NCI-H2029 treated with DMSO at 0.1 percent for 48 hours (cell line): Measurements from ENCODE around the gene UBXN10.

Experiments used
- DNase-seq: peaks from one replicate; lab custom pipeline; 2025; lab: John Stamatoyannopoulos, UW

The UBXN10 gene

DNA sequence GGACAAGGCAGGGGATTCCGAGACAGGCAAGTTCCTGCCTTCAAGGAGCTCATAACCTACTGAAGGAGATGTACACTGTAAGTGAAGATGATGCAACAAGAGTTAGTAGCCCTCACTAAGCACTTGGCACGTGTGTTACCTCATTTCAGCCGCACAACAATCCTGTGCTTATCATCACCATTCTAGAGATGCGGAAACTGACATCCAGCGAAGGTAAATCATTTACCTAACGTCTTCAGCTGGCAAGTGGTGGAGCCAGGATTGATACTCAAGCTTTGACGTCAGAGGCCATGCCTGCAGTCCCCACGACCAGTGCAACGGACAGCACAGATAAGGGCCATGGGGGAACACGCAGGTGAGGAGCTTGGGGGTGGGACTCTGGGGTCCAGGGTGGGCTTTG lies 2.9 kb upstream of the UBXN10 start:
- no peak for DNase-seq

DNA sequence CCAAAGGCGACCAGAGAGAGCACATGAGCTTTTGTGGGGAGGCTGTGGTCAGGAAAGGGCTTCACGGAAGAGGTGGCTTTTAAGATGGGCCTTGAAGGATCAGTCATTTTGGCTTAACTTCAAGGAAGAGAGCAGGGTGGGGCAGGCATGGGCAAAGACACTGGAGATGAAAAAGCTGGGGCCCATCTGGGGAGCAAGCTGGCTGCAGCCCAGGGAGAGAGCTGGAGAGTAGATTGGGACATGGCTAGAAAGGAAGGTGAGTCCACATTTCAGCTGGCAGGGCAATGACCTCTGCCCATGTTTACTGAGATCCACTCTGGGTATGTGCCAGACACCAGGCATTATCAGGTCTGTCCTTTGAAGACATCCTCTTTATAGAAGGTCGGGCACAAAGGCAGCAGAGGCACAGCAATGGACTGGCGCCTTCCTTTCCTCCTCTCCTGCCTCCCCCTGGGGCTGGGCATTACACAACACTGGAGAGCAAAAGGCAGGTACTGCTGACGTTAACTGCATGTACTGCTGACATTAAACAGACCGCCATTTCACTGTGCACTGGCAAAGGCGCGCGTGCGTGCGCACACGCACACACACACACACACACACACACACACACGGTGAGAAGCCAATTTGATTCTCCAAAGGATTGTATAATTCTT lies 2.2 kb upstream of the UBXN10 start:
- no peak for DNase-seq

DNA sequence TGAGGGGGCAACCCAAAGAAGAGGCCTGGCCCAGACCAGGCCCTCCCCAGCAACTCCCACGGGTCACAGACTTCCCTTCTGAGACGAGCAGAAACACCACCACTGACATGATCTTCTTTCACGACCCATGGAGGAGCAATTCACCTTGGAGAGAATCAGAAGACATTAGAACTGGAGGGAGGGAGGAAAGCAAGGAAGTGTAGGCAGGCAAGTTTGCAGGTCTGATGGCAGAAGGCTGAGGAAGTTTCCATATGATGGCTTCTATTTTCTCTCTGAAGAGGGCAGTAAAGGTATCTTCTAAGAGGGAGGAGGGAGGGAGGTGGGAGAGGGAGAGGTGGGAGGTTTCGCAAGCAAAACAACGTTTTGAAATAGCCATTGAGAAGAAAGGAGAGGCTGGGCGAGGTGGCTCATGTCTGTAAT lies 1.4 kb upstream of the UBXN10 start:
- no peak for DNase-seq

DNA sequence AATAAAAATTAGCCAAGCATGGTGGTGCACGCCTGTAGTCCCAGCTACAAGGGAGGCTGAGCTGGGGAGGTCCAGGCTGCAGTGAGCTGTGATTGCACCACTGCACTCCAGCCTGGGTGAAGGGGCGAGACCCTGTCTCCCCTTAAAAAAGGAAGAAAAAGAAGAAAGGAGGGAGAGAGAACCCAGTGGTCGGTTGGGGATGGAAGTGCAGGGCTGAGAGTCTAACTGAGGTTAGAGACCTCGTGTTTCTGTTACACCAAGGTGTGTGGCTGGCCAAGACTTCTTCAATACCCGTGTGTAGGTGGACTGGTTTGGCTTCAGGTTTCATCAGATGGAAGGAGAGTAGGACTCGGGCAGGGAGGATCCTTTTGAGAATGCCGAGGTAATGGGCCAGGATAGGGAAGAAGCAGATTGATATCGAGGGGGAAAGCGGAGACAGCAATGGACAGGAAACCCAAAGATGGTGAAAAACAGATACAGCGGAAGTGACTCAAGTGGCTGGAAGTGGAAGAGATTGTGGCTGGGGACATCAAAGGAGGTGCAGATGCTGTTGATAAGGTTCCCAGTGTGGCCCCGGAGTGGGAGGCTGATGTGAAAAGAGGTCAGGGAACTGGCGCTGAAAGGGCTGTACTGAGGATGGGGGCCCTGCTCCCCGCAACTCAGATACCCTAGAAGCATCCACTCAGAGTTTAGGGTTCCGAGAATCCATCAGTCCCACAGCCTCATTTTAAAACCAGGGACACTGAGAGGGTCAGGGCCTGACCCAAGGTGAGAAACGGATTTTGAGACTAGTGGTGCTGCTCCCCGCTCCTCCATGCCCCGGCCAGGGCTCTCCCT lies 681 bp upstream of the UBXN10 start:
- DNase-seq = no peak

DNA sequence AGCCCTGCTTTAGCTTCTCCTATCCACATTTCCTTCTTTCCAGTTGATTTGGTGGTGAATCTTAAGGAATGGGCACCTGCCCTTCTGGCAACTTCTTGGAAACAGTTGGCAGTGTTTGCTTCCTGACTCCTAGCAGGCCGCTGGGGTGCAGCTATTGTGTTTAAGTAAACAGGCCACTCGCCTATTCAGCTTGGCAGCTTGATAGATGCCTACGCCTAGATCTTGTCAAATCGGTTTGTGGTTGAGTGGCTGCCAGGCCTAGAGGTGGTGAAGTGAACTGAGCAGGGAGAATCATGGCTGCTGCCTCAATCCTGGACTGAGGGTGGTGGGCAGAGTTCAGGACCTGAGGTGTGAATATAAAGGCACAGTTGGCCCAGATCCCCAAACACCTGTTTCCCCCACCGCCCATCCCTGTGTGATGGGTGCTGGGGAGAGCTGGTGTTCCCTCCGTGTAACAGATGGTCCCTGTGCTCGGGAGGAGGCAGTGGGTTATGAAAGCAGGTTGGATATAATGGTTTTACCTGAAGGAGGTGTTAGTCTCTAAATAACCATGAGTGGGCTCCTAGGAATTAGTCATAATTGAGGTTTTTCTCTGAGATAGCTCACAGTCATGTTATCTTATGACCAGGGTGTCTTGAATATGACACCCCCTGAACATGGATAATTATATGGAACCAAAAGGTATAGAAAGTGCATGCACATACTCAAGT lies 1.4 kb downstream of the UBXN10 start:
- DNase-seq = no peak

DNA sequence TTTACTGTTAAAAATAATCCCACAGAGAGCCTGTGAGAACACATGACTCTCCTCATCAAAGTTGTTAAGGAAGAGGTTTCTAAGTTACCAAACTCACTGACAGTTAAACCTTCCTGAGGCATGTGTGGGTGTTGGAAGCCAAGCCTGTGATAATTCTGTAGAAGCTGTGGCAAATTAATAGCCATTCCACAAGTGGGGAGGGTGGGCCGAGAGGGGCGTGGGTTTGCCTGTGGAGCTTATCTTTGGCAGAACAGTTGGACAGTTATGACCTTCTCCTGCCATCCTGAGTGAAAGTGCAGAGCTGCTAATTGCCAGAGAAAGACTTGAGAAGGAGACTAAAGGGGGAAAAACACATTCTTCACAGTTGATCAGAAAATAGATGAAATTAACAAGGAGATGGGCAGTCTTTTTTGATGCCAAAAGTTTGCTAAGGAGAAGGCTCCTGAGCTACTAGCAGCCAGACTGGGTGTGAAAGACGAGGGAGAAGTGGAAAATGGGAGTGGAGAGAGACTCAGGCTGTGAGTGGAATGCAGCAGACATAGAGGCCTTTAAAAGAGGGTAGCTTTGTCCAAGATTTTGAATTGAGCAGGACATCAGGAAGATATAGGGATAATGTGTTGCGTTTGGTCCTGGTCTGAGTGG lies 2.0 kb downstream of the UBXN10 start:
- no peak for DNase-seq

DNA sequence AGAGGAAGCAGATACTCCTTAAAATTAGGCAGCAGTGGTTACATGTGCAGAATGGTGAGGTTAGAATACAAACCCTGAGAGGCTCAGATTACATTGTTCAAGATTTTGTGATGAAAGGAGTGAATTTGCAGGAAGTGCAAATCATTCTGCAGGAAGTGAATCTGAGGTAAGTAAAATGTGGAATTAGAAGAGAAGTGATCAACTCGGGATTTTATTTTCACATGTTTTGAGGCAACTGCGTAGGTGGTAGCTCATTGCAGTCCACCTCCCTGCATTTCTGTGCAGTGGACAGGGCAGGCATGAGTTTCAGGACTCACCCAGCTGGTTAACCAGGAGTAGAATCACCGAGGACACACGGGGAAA lies 2.5 kb downstream of the UBXN10 start:
- DNase-seq = no peak

DNA sequence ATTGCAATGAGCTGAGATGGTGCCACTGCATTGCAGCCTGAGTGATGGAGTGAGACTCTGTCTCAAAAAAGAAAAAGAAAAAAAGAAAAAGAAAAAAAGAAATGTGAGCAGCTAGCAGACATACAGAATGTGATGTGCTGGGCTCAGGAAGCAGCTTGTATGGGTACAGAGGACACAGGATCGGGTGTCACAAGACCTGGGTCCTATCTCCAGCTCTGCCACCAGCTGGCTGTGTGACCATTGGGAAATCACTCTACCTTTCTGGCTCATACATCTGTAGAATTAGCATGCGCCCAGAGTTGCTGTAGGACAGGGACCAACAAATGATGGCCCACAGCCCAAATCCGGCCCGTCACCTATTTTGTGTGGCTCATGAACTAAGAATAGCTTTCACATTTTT lies 3.8 kb downstream of the UBXN10 start:
- no peak for DNase-seq

DNA sequence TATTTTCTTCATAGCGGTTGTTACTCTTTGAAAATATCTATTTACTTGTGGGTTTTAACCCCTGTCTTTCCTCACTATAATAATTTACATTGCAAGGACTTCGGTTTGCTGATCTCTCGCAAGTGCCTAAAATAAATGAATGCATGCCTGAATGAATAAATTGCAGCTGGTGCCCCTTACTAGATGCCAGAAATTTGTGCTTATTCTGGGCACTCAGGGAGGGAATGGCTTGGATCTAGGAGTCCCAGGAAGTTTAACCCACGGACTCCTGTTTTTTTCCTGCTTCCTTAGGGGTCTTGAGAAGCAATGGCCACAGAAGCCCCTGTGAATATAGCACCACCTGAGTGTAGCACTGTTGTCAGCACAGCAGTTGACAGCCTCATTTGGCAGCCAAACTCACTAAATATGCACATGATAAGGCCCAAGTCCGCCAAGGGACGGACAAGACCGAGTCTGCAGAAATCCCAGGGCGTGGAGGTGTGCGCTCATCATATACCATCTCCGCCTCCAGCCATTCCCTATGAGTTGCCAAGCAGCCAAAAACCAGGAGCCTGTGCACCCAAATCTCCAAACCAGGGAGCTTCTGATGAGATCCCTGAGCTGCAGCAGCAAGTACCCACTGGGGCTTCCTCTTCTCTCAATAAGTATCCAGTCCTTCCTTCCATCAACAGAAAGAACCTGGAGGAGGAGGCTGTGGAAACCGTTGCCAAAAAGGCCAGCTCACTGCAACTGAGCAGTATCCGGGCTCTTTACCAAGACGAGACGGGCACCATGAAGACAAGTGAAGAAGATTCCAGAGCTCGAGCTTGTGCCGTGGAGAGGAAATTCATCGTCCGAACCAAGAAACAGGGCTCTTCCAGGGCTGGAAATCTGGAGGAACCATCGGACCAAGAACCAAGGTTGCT lies 4.6 kb downstream of the UBXN10 start:
- no peak for DNase-seq

DNA sequence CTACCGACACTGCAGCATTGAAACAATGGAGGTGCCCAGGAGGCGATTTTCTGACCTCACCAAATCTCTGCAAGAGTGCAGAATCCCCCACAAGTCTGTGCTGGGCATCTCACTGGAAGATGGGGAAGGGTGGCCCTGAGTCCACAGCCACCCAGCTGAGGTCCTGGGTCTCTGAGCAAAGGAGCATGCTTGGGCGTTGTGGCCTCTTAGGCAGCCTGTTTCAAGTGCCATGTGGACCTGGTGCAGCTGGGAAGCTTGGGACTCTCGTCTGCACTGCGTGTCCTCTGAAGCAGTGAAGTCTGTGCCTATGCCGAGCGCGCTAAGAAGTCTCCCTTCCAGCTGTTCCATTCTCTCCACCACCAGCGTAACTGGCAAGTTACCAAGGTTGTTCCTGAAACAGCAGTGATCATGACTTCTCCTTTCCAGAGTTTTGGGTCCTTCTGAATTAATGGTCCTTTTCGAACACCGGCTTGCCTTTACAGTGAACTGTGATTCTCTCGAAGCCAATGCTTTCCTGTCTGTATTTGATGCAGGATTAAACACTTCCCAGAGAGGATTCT lies 5.5 kb downstream of the UBXN10 start:
- DNase-seq = no peak

DNA sequence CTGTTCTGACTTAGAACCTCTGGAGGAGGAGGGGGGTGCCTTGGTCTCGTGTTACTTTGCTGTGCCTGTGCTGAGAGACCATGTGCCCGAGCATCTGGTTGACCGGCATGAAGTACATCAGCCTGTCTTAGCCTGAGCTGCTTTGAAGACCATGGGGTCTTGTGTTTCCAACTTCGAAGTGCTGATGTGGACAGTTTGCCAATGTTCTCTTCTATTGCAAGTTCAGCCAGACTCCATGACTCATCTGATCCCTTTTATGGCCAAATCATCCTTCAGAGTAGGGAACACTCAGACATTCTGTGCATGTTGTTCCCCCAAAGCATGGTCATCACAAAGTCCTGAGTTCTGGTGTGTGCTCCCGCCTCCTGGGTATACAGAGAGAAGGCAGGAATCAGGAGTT lies 6.5 kb downstream of the UBXN10 start:
- no peak for DNase-seq

DNA sequence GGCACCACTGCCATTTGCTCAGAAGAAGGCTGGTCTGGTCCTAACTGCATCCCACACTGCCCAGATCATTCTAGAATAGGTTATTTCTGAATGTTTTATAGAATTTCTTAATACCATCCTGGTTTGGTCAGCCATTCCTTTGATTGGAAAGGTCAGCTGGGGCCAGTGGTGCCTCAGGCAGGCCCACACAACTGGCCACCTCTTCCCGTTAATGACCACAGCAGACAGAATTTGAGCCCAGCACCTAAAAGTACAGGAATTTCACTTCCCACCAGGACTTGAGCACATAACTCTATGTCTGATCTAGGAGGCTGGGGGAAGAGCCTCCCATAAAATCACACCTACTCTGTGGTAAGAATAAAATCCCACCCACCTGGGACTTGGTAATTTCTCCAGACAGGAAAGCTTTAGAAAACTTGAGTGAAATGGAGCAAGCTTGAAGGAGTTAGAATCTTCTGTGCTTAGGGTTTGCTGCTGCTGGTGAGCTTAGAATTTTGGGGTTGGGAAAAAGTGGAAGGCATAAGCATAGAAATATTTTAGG lies 7.0 kb downstream of the UBXN10 start:
- DNase-seq = no peak

DNA sequence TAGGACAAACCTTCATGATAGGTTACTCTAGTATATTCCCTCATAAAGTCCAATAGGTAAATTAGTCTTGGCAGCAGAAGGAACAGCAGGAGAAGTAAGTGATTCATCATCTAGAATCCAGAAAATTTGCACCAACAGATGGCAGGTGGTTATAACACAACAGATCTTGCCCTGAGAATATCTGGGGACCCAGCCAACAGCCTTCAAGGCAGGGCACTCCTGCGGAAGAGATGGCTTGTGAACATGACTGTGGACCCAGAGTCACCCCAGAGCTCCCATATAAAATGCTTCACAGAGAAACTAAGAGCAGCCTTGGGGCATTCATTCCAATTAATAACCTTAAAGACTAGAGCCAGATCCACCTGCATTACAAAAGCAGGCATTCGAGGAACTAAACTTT lies 8.3 kb downstream of the UBXN10 start:
- no peak for DNase-seq

DNA sequence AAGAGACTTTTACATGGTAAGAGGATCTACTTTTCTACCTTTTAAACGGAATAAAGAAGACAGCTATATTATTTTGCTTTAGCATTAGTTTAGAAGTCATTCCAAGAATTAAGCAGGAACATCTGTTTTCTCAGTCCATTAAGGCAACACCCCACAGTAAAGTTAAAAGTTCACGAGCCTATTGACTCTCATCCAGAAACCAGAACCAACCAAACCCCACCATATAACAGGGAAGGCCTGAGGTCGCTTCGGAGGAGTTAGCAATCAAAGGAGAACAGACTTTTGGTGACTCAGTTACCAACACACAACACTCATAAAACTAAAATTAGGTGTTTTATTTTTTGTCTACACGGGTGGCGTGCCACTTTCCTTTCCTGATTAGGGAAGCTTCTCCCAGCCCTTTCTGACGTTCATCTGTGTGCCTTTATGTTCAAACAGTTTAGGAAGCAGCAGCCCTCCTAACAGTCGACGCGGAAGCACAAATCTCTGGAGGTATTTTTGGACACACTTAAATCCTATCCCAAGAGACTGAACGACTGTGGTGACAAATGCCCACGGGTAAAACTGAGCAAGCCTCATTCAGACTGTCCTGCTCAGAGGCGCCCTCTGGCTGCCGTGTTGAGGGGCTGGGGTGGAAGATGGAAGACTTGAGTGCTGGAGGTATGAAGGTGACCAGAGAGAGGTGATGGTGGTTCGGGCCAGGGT lies 9.0 kb downstream of the UBXN10 start:
- peak; percentile 25 for DNase-seq

DNA sequence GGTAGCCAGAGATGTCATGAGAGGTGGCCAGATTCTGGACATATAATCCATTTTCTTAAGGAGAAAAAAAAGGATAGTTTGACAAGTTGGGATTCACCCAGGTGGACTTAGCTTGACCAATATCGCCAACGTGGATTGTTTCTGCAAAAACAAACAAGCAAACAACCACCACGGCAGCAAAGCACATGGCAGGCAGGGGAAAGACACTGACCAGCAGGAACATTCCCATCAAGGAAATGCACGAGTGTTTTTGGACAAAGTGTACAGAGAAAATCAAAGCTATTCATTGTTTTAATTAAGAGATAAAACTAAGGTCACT lies 9.5 kb downstream of the UBXN10 start:
- no peak for DNase-seq

DNA sequence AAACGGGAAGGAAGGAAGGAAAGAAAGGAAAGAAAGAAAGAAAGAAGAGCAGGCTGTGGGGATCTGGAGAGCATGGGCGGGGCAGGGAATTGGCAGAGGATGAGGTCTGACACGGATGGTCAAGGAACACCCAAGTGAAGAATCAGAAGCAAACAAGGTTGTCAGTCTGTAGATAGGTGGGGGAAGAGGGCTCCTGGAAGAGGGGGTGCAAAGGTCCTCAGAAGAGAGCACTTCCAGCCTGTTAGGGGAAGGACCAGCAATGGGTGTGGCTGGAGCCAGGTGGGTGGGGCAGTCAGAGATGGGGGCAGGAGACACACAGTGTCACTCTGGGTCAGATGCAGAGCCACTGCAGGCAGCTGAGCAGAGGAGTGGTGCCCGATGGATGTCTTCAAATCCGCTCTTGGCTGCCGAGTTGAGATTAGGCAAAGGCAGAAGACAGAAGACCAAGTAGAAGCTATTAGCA lies 11.5 kb downstream of the UBXN10 start:
- DNase-seq = no peak

DNA sequence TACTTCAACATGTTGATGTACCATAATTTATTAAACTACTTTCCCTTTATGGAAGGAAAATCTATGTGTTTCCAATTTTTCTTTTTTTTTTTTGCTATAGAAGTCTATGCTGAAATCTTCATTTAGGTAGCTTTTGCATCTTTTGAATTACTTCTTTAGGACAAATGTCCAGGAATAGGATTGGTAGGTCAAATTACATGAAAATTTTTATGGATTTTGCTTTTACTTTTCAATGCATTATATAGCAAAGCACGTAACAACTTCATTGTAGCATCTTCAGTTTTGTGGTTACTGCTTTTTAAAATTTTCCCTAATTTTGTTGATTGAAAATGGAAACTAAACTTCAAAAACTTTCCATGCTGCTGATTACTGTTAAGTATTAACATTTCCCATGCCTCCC lies 12.4 kb downstream of the UBXN10 start:
- DNase-seq = no peak

DNA sequence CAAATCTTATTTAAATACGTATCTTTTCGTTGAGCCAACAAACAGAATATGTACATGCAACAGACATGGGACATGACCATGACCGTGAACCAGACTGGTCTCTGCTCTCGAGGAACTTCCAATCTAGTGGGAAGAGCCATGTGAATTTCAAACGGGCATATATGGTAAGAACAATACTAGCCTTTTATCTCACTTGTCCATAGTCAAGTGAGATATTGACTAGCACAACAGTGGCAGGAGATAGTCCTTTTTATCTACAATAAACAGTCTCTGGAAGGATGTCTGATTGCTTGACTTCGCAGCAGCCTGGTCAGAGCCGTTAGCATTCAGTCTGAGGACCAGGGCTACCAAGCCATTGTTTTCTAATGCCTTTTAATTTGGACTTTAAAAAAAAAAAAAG lies 13.0 kb downstream of the UBXN10 start:
- DNase-seq = no peak

DNA sequence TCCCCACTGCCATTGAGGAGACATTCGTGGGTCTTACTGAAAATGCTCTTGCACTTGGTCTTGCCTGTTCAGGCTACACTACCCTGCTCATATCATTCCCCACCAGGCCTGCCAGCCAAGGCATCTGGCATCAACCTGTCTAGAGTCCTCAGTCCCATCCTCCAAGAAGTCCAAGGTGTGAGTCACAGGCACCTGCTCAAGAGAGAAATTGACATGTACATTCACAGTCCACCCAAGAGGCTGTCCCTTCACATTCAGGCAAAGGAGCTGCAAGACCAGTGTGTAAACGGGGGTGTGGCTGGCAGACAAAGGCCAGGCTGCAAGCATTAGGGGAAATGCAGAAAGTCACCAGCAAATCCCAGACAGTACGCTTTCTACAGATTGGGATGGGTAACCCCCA lies 13.5 kb downstream of the UBXN10 start:
- DNase-seq = no peak

DNA sequence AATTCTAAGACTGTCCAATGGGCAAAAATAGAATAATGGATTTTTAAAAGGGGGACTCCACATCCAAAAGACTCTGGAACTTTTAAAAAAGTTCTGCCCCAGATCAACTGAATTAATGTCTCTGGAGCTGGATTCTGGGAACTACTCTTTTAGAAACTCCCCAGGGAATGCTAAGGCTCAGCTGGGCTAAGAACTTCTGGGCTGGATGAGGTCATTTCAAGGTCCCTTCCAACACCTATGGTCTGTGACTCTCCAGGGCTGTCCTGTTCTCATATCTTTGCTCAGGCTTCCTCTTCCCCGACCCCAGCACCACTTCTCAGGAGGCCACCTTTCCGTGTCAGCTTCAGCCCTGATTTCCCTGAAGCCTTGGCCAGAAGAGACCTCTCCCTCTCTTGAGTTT lies 13.9 kb downstream of the UBXN10 start:
- no peak for DNase-seq
